ENCODE results near the gene NOC2L. TPM values are rescaled to one million over a fixed set of nuclear protein-coding genes. Genes with fewer than 3 reads are reported as not detected.
A peak's percentile ranks its signal among the peaks of the same experiment; 100 is the strongest.
"Not testable (repeated sequence)": the region's sequence is repeated elsewhere in the genome, so short reads cannot be mapped to it uniquely, and the experiment has no call there.

The NOC2L gene
- total RNA-seq, 1 experiment from 2014 or later: 102 TPM

- DNase-seq (ENCODE audit: low read depth): no peak
These were observed 3.6 kb upstream of the NOC2L start for GRCh38 chr1:962381-963300.

GRCh38 chr1:961132-961669, 2.1 kb upstream of the NOC2L start:
- no peak for DNase-seq (ENCODE audit: low read depth)

- peak; percentile 70 for DNase-seq (ENCODE audit: low read depth)
These were observed 1.5 kb upstream of the NOC2L start, which contains the start of gene KLHL17 for GRCh38 chr1:960363-961131. TSS of gene KLHL17 (plus strand) at chr1:960584. CDS start at chr1:960694, 110 bp downstream.

GRCh38 chr1:959731-960362, 791 bp upstream of the NOC2L start:
- no peak for DNase-seq (ENCODE audit: low read depth)

- no peak for DNase-seq (ENCODE audit: low read depth)
These were observed 2.4 kb downstream of the NOC2L start for GRCh38 chr1:956636-957035.

GRCh38 chr1:955474-955873, 3.6 kb downstream of the NOC2L start:
- no peak for DNase-seq (ENCODE audit: low read depth)

- DNase-seq (ENCODE audit: low read depth): no peak
These were observed 4.1 kb downstream of the NOC2L start for GRCh38 chr1:954927-955326.

- no peak for DNase-seq (ENCODE audit: low read depth)
These were observed 5.3 kb downstream of the NOC2L start for GRCh38 chr1:953524-954320.

- DNase-seq (ENCODE audit: low read depth): no peak
These were observed 6.5 kb downstream of the NOC2L start for GRCh38 chr1:952603-953002.

- DNase-seq (ENCODE audit: low read depth): no peak
These were observed 6.9 kb downstream of the NOC2L start for GRCh38 chr1:952201-952600.

GRCh38 chr1:951364-951763, 7.7 kb downstream of the NOC2L start:
- no peak for DNase-seq (ENCODE audit: low read depth)

- DNase-seq (ENCODE audit: low read depth): no peak
These were observed 8.2 kb downstream of the NOC2L start for GRCh38 chr1:950881-951280.

GRCh38 chr1:950268-950667, 8.8 kb downstream of the NOC2L start:
- DNase-seq (ENCODE audit: low read depth): no peak

GRCh38 chr1:947958-948357, 11.1 kb downstream of the NOC2L start:
- no peak for DNase-seq (ENCODE audit: low read depth)

- DNase-seq (ENCODE audit: low read depth): not testable (repeated sequence)
These were observed 12.2 kb downstream of the NOC2L start for GRCh38 chr1:946811-947210.

- peak; percentile 37 for DNase-seq (ENCODE audit: low read depth)
These were observed 13.1 kb downstream of the NOC2L start for GRCh38 chr1:945688-946556.

GRCh38 chr1:944341-945325, 14.4 kb downstream of the NOC2L start:
- peak; percentile 33 for DNase-seq (ENCODE audit: low read depth)

GRCh38 chr1:943545-944340, 15.3 kb downstream of the NOC2L start:
- DNase-seq (ENCODE audit: low read depth): no peak
